Activated CD4-positive, alpha-beta T cell treated with anti-CD3 and anti-CD28 coated beads for 36 hours (primary cell): Measurements from ENCODE around the gene MOCS3. TPM values are rescaled to one million over a fixed set of nuclear protein-coding genes. Genes with fewer than 3 reads are reported as not detected.

ENCODE experiments used
- ATAC-seq: fragments of 200-7000 bp; cut with Tn5 transposase; one replicate; pipeline ENCODE4 v1.10.0; 2021; ENCODE audit warnings: mild to moderate bottlenecking, moderate library complexity
- CTCF ChIA-PET: fragments of 350-600 bp; sonication (Branson Sonifier 250); formaldehyde crosslinking; loops from one replicate; lab custom pipeline; 2021; ENCODE audit warnings: antibody characterized with exemption; lab: Charles Lee
- POLR2A ChIA-PET: fragments of 350-600 bp; sonication (Branson Sonifier 250); formaldehyde crosslinking; loops from one replicate; lab custom pipeline; 2021; ENCODE audit warnings: antibody characterized with exemption, inconsistent platforms; lab: Charles Lee
- DNase-seq: peaks from one replicate; pipeline ENCODE4 v3.0.0-alpha.2; 2020
- H3K27ac Mint-ChIP-seq: one replicate; pipeline ENCODE4 v1.8.0; 2021; ENCODE audit warnings: mixed read lengths
- H3K27me3 Mint-ChIP-seq: one replicate; pipeline ENCODE4 v1.8.0; 2021; ENCODE audit warnings: mixed read lengths
- H3K36me3 Mint-ChIP-seq: one replicate; pipeline ENCODE4 v1.8.0; 2021; ENCODE audit warnings: low read depth, mixed read lengths
- H3K4me1 Mint-ChIP-seq: one replicate; pipeline ENCODE4 v1.8.0; 2021; ENCODE audit warnings: mixed read lengths
- H3K4me3 Mint-ChIP-seq: one replicate; pipeline ENCODE4 v1.8.0; 2021; ENCODE audit warnings: mild to moderate bottlenecking, moderate library complexity, mixed read lengths
- H3K9me3 Mint-ChIP-seq: one replicate; pipeline ENCODE4 v1.8.0; 2021; ENCODE audit warnings: low read depth, mixed read lengths
- intact Hi-C, 2 experiments: fragments of 100-400 bp; cut with DNase I in 1 of 2; cut with micrococcal nuclease in 1 of 2; formaldehyde crosslinking; loops; one replicate each; pipeline versions ENCODE4 v1.14.2 to v1.15.1; 2022 to 2024; cut with DNase I, micrococcal nuclease
- total RNA-seq, 2 experiments: library from RNA; stranded (reverse); gene quantifications; one replicate each; pipeline ENCODE4 v1.2.3, GENCODE V29; 2021

MOCS3 gene
- total RNA-seq, 2 experiments from 2014 or later, result 3.1 to 3.8 TPM

DNA sequence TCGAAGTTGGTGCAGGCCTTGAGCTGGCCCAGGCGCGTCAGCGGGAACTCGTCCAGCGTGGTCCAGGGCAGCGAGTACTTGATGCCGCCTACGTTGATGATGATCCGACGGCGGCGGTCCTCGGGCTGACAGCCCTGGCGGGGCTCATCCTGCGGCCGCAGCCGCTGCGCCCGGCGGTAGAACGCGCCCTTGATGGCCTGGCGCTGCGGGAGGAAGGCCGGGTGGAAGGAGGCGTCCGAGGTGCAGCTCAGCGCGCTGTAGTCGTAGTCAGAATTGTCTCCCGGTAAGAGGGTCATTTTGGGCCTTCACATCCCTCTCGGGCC, 51.4 kb downstream of the MOCS3 start:
- no peaks in the 10 kb centered on the region for H3K9me3 Mint-ChIP-seq
- H3K36me3 Mint-ChIP-seq, result no peaks in the 10 kb centered on the region
- DNase-seq (no peak), ATAC-seq (no peak)
- no peak overlapping the region for H3K4me3 Mint-ChIP-seq
- no peaks in the 10 kb centered on the region for H3K4me1 Mint-ChIP-seq
- intact Hi-C loops, result no loop called here
- ChIA-PET CTCF (interaction anchor here (0.7 kb wide), 2 partner anchors 9 to 17 kb away, joined by 3 to 5 read pairs; no protein-coding TSS in a partner anchor), POLR2A (no interaction called here)
- no peak overlapping the region for H3K27ac Mint-ChIP-seq
- H3K27me3 Mint-ChIP-seq, result peaks cover 11% of the 10 kb centered on the region

DNA sequence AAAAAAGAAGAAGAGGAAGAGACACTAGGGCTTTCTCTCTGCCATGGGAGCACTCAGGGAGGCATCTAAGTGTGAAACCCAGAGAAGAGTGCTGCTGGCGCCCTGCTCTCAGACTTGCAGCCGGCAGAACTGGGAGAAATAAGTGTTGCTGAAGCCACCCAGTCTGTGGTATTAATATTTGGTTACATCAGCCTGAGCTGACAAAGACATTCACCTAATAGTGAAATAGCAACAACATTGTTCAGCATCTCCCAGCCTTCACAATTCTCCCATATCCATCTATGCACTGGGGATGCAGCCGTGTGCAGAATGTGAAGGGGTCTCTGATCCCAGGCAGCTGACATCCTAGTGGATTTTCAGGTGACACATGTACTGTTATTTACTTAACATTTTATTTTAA, 52.3 kb downstream of the MOCS3 start:
- peaks cover 12% of the 10 kb centered on the region for H3K27me3 Mint-ChIP-seq
- ChIA-PET CTCF (no interaction called here), POLR2A (no interaction called here)
- no peak overlapping the region for H3K27ac Mint-ChIP-seq
- no peaks in the 10 kb centered on the region for H3K4me1 Mint-ChIP-seq
- ATAC-seq (no peak), DNase-seq (no peak)
- no peaks in the 10 kb centered on the region for H3K36me3 Mint-ChIP-seq
- H3K9me3 Mint-ChIP-seq, result no peaks in the 10 kb centered on the region
- intact Hi-C loops, result no loop called here
- H3K4me3 Mint-ChIP-seq, result no peak overlapping the region

DNA sequence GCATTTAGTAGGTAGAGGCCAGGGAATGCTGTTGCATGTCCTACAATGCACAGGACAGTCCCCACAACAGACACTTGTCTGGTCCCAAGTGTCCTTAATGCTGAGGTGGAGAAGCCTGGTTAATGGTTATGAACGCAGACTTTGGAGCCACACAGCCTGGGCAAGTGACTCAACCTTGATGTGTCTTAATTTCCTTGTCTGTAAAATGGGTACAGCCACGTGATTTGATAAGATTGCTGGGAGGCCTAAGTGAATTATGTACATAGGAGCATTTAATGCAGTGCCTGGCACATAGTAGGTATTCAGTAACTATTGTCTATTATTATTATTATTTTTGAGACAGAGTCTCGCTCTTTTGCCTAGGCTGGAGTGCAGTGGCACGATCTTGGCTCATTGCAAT, 52.9 kb downstream of the MOCS3 start:
- ATAC-seq, result no peak
- H3K27ac Mint-ChIP-seq, result no peak overlapping the region
- intact Hi-C loops, result no loop called here

DNA sequence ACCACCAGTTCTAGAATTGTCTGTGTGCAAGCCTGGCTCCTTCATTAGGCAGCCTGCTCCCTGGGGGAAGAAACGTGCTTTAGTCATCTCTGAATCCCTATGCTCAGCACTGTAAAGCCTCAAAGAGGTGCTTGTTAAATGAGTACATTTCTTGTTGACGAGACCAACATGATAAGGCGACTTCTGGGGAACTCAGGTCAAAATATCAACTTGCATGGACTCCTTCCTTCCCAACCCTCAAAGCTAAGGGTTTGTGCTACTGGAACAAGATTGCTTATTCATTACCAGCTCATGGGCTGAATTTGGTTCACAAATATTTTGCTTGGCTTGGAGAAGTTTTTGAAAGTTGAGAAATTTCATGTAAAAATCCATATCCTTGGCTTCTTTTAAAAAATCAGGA, 53.7 kb downstream of the MOCS3 start:
- no peak for DNase-seq
- intact Hi-C loops, result no loop called here
- no peak overlapping the region for H3K4me3 Mint-ChIP-seq

More for the DNA sequence above, 52.9 kb downstream of the MOCS3 start:
- ChIA-PET CTCF (no interaction called here), POLR2A (no interaction called here)
- H3K27me3 Mint-ChIP-seq, result peaks cover 12% of the 10 kb centered on the region
- DNase-seq, result no peak
- no peak overlapping the region for H3K4me3 Mint-ChIP-seq
- H3K9me3 Mint-ChIP-seq, result no peaks in the 10 kb centered on the region
- no peaks in the 10 kb centered on the region for H3K4me1 Mint-ChIP-seq
- H3K36me3 Mint-ChIP-seq, result no peaks in the 10 kb centered on the region

More for the DNA sequence above, 53.7 kb downstream of the MOCS3 start:
- Mint-ChIP-seq H3K27ac (no peak overlapping the region), H3K4me1 (peaks cover 2% of the 10 kb centered on the region), H3K36me3 (no peaks in the 10 kb centered on the region), H3K9me3 (no peaks in the 10 kb centered on the region), H3K27me3 (peaks cover 15% of the 10 kb centered on the region)
- ATAC-seq, result no peak
- POLR2A ChIA-PET, result no interaction called here
- CTCF ChIA-PET, result no interaction called here

Other genes with a start within 250 kb of the MOCS3 start
- 1 to 10 TPM; 4.9 to 6.2 TPM for gene PARD6B, start 227.2 kb upstream of the MOCS3 start, total RNA-seq
- 10 to 100 TPM; 11.6 to 17.0 TPM for gene BCAS4, start 163.8 kb upstream of the MOCS3 start, total RNA-seq
- gene ADNP, start 27.4 kb upstream of the MOCS3 start, total RNA-seq, result 10 to 100 TPM; 61.0 to 86.1 TPM
- gene DPM1, start 286 bp upstream of the MOCS3 start, total RNA-seq, result 10 to 100 TPM; 55.6 to 72.1 TPM
- 1 to 10 TPM; 2.5 to 2.8 TPM for gene KCNG1, start 64.3 kb downstream of the MOCS3 start, total RNA-seq